ENCODE results near the gene VPS37C. TPM values are rescaled to one million over a fixed set of nuclear protein-coding genes. Genes with fewer than 3 reads are reported as not detected.
A peak's percentile ranks its signal among the peaks of the same experiment; 100 is the strongest.

Gene VPS37C
- total RNA-seq, 1 donor from 2014 or later: 27.8 TPM

- Mint-ChIP-seq H3K36me3 (no peaks in the 10 kb centered on the region), H3K27ac (no peak overlapping the region), H3K9me3 (no peaks in the 10 kb centered on the region), H3K4me3 (no peak overlapping the region), H3K4me1 (ENCODE audit: unreplicated experiment) (no peaks in the 10 kb centered on the region), H3K27me3 (no peaks in the 10 kb centered on the region)
- TF ChIP-seq, protein P1, sequence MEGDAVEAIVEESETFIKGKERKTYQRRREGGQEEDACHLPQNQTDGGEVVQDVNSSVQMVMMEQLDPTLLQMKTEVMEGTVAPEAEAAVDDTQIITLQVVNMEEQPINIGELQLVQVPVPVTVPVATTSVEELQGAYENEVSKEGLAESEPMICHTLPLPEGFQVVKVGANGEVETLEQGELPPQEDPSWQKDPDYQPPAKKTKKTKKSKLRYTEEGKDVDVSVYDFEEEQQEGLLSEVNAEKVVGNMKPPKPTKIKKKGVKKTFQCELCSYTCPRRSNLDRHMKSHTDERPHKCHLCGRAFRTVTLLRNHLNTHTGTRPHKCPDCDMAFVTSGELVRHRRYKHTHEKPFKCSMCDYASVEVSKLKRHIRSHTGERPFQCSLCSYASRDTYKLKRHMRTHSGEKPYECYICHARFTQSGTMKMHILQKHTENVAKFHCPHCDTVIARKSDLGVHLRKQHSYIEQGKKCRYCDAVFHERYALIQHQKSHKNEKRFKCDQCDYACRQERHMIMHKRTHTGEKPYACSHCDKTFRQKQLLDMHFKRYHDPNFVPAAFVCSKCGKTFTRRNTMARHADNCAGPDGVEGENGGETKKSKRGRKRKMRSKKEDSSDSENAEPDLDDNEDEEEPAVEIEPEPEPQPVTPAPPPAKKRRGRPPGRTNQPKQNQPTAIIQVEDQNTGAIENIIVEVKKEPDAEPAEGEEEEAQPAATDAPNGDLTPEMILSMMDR (conservative IDR thresholded peaks at IDR 0.05): no peak
- DNase-seq (ENCODE audit: extremely low spot score, unreplicated experiment): no peak
Observed at GRCh38 chr11:61092280-61092766, 68.9 kb downstream of the VPS37C start.

DNA sequence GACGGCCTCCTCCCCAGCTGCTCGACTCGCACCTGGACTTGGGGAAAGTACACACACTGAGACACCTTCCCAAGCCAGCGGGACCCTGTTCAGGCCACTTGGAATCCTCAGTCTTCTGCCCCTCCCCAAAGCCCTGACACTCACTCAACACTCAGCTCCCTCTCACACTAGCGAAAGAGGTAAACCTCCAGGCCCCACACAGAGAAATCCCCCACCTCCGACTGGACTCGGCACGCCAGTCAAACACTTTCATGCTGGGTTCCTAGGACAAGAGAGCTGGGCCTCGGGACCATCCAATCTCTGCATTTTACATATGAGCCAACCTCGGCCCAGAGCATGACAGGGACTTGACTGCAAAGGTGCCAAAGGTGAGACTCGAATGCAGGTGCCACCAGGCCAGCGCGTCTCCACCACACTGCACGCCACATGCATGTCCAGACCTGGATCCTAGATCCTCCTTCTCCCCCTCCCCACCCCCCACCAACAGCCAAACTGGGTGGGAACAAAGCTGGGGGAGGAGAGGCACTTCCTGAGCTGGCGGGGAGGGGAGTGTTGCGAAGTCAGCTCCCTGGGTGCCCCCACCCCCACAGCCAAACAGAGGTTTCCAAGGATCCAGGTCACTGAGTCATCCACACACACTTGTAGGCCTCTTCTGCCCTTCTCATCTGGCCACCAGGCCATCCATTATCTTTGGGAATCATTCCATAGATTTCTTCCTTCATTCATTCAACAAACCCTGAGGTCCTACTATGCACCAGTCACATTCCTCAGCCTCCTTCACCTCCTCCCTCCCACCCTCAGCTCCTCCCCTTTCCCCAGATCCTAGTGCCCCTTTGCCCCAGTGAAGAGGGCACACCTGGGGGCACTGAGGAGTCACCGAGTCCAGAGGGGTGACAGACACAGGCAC, 69.6 kb downstream of the VPS37C start:
- no peak for DNase-seq (ENCODE audit: extremely low spot score, unreplicated experiment)
- no peaks in the 10 kb centered on the region for H3K4me1 Mint-ChIP-seq (ENCODE audit: unreplicated experiment)
- H3K9me3 Mint-ChIP-seq: no peaks in the 10 kb centered on the region
- no peak overlapping the region for H3K4me3 Mint-ChIP-seq
- H3K27me3 Mint-ChIP-seq: no peaks in the 10 kb centered on the region
- H3K27ac Mint-ChIP-seq: peak overlapping the region; percentile 36
- TF ChIP-seq, protein P1 (conservative IDR thresholded peaks at IDR 0.05): no peak
- H3K36me3 Mint-ChIP-seq: no peaks in the 10 kb centered on the region

- no peak overlapping the region for H3K27ac Mint-ChIP-seq
- no peaks in the 10 kb centered on the region for H3K36me3 Mint-ChIP-seq
- DNase-seq (ENCODE audit: extremely low spot score, unreplicated experiment): no peak
- no peak overlapping the region for H3K4me3 Mint-ChIP-seq
- no peaks in the 10 kb centered on the region for H3K9me3 Mint-ChIP-seq
- TF ChIP-seq, protein P1 (conservative IDR thresholded peaks at IDR 0.05): no peak
- H3K27me3 Mint-ChIP-seq: no peaks in the 10 kb centered on the region
- H3K4me1 Mint-ChIP-seq (ENCODE audit: unreplicated experiment): no peaks in the 10 kb centered on the region
Observed at GRCh38 chr11:61090982-61091372, 70.2 kb downstream of the VPS37C start.

GRCh38 chr11:61090521-61090920, 70.7 kb downstream of the VPS37C start:
- no peak overlapping the region for H3K27ac Mint-ChIP-seq
- H3K36me3 Mint-ChIP-seq: no peaks in the 10 kb centered on the region
- H3K4me3 Mint-ChIP-seq: no peak overlapping the region
- H3K4me1 Mint-ChIP-seq (ENCODE audit: unreplicated experiment): no peaks in the 10 kb centered on the region
- H3K27me3 Mint-ChIP-seq: no peaks in the 10 kb centered on the region
- no peaks in the 10 kb centered on the region for H3K9me3 Mint-ChIP-seq
- TF ChIP-seq, protein P1 (conservative IDR thresholded peaks at IDR 0.05): no peak
- DNase-seq (ENCODE audit: extremely low spot score, unreplicated experiment): no peak

- Mint-ChIP-seq H3K36me3 (no peaks in the 10 kb centered on the region), H3K27me3 (no peaks in the 10 kb centered on the region), H3K4me1 (ENCODE audit: unreplicated experiment) (no peaks in the 10 kb centered on the region), H3K4me3 (no peak overlapping the region), H3K9me3 (no peaks in the 10 kb centered on the region), H3K27ac (no peak overlapping the region)
- no peak for DNase-seq (ENCODE audit: extremely low spot score, unreplicated experiment)
- TF ChIP-seq, protein P1 (conservative IDR thresholded peaks at IDR 0.05): no peak
Observed at GRCh38 chr11:61089806-61090491, 71.3 kb downstream of the VPS37C start.

All from type B pancreatic cell (in vitro differentiated cells).